WTC11 (cell line): ENCODE measurements around the gene PPP3R1. TPM values are rescaled to one million over a fixed set of nuclear protein-coding genes. Genes with fewer than 3 reads are reported as not detected.

Source experiments
- ATAC-seq: fragments of 200-7000 bp; cut with Tn5 transposase; 2 replicates; pipeline ENCODE4 v1.10.0; 2021; ENCODE audit warnings: mild to moderate bottlenecking, moderate library complexity
- CTCF ChIA-PET: fragments of 300-600 bp; sonication (Branson Sonifier 250); formaldehyde crosslinking; loops from one replicate; lab custom pipeline; 2021; ENCODE audit warnings: antibody characterized with exemption; lab: Charles Lee
- POLR2A ChIA-PET: fragments of 350-600 bp; sonication (Branson Sonifier 250); formaldehyde crosslinking; loops from one replicate; lab custom pipeline; 2021; ENCODE audit warnings: antibody characterized with exemption; lab: Charles Lee
- DNase-seq: peaks from one replicate; pipeline ENCODE4 v3.0.0; 2021; ENCODE audit warnings: low spot score
- H3K27ac Mint-ChIP-seq: 2 replicates; pipeline ENCODE4 v1.8.0; 2021; ENCODE audit warnings: mixed read lengths
- H3K27me3 Mint-ChIP-seq: 2 replicates; pipeline ENCODE4 v1.8.0; 2021; ENCODE audit warnings: low read depth, mild to moderate bottlenecking, moderate library complexity, mixed read lengths
- H3K36me3 Mint-ChIP-seq: 2 replicates; pipeline ENCODE4 v1.8.0; 2021; ENCODE audit warnings: mixed read lengths
- H3K4me1 Mint-ChIP-seq: 2 replicates; pipeline ENCODE4 v1.8.0; 2022; ENCODE audit warnings: mixed read lengths
- H3K4me3 Mint-ChIP-seq: 2 replicates; pipeline ENCODE4 v1.8.0; 2021; ENCODE audit warnings: mild to moderate bottlenecking, moderate library complexity, mixed read lengths
- H3K9me3 Mint-ChIP-seq: 2 replicates; pipeline ENCODE4 v1.8.0; 2021; ENCODE audit warnings: mixed read lengths
- AFF4 ChIP-seq: sonication (generic); formaldehyde crosslinking; IDR thresholded peaks from 2 replicates; pipeline ENCODE4 v1.8.1; 2023; ENCODE audit warnings: mild to moderate bottlenecking, missing genetic modification reagents, borderline replicate concordance
- CTCF ChIP-seq: fragments of 200-600 bp; IDR thresholded peaks from 2 replicates; pipeline ENCODE4 v1.8.0; 2022; ENCODE audit warnings: antibody characterized with exemption
- HMGA2 ChIP-seq: fragments of 250-450 bp; sonication (Bioruptor Pico); IDR thresholded peaks from 2 replicates; pipeline ENCODE4 v1.4.0; 2021; ENCODE audit warnings: mild to moderate bottlenecking, moderate library complexity
- MXD4 ChIP-seq: fragments of 250-450 bp; sonication (Bioruptor Pico); IDR thresholded peaks from 2 replicates; pipeline ENCODE4 v1.8.0; 2021; ENCODE audit warnings: mild to moderate bottlenecking, moderate library complexity, borderline replicate concordance
- MYBL2 ChIP-seq: sonication (generic); formaldehyde crosslinking; IDR thresholded peaks from 2 replicates; pipeline ENCODE4 v1.8.1; 2023; ENCODE audit warnings: mild to moderate bottlenecking, moderate library complexity, missing genetic modification reagents
- SOX15 ChIP-seq: fragments of 250-450 bp; sonication (Bioruptor Pico); IDR thresholded peaks from 2 replicates; pipeline ENCODE4 v1.9.0; 2021; ENCODE audit warnings: mild to moderate bottlenecking
- SP1 ChIP-seq: sonication (generic); formaldehyde crosslinking; conservative IDR thresholded peaks from 2 replicates; pipeline ENCODE4 v1.8.1; 2022; ENCODE audit warnings: missing genetic modification reagents
- TP53 ChIP-seq: sonication (generic); formaldehyde crosslinking; IDR thresholded peaks from 2 replicates; pipeline ENCODE4 v1.8.1; 2023; ENCODE audit warnings: mild to moderate bottlenecking, missing genetic modification reagents
- USF2 ChIP-seq: sonication (generic); formaldehyde crosslinking; IDR thresholded peaks from 2 replicates; pipeline ENCODE4 v1.8.1; 2023; ENCODE audit warnings: mild to moderate bottlenecking, missing genetic modification reagents, moderate library complexity
- ZBTB21 ChIP-seq: sonication (generic); formaldehyde crosslinking; IDR thresholded peaks from 2 replicates; pipeline ENCODE4 v1.8.1; 2023; ENCODE audit warnings: mild to moderate bottlenecking, missing genetic modification reagents, borderline replicate concordance
- total RNA-seq: library from RNA; stranded (reverse); gene quantifications from 3 replicates; pipeline ENCODE4 v1.2.3, GENCODE V29; 2021
- TF ChIP-seq, protein P1 (sequence below): sonication (generic); formaldehyde crosslinking; IDR thresholded peaks from 2 replicates; pipeline ENCODE4 v1.8.0; 2023; ENCODE audit warnings: missing genetic modification reagents, mild to moderate bottlenecking, borderline replicate concordance
- TF ChIP-seq, protein P2 (sequence below): sonication (generic); formaldehyde crosslinking; IDR thresholded peaks from 2 replicates; pipeline ENCODE4 v1.8.0; 2022; ENCODE audit warnings: mild to moderate bottlenecking, missing genetic modification reagents
- TF ChIP-seq, protein P3 (sequence below): sonication (generic); formaldehyde crosslinking; IDR thresholded peaks from 2 replicates; pipeline ENCODE4 v1.8.1; 2022; ENCODE audit warnings: missing genetic modification reagents, borderline replicate concordance

The PPP3R1 gene
- total RNA-seq, 1 experiment from 2014 or later: 61.4 TPM

DNA sequence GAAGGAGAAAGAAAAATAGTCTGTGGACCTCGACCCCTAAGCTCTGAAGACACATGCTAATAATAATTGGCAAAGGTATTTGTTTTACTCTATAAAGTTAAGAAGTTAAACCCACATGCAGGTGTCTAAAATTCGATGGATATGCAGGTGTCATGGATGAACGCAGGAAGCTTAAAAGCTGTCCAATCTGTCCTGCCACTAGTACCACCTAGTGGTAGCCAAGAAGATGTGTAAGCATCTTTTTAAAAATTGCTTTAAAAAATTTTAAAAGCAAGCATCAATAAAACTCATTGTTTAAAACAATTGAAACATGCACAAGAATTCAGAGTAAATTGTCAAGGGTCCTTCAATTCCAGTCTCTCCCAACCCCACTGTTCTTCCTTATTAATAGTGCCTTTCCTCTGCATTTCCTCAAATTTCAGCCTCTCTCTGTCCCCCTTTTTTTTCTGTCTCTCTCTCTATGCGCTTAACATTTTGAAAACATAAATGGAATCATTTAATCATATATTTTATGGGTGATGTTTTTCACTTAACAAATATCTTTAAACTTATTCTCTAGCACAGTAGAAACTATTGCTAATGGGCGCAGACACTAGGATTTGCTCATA, 30.6 kb upstream of the PPP3R1 start:
- ChIA-PET CTCF (interaction anchor here (0.6 to 3.0 kb wide), 11 partner anchors 9 to 161 kb away, joined by 3 to 27 read pairs (median 9); no protein-coding TSS in a partner anchor), POLR2A (no interaction called here)
- Mint-ChIP-seq H3K9me3 (no peaks in the 10 kb centered on the region), H3K27me3 (peaks cover 4% of the 10 kb centered on the region), H3K27ac (no peak overlapping the region), H3K4me1 (peaks cover 2% of the 10 kb centered on the region; the same call in 1 of the 2 replicates), H3K36me3 (no peaks in the 10 kb centered on the region), H3K4me3 (no peak overlapping the region)
- ATAC-seq (peak; percentile 52; the same call in 1 of the 2 replicates), DNase-seq (no peak)
- peak; percentile 17; the same call in 1 of the 2 replicates for TF ChIP-seq CTCF
- no peak for TF ChIP-seq MYBL2 (CRISPR knock-in tag)

GRCh38 chr2:68280796-68281195, 28.5 kb upstream of the PPP3R1 start:
- Mint-ChIP-seq H3K4me3 (no peak overlapping the region), H3K27me3 (peaks cover 4% of the 10 kb centered on the region), H3K36me3 (no peaks in the 10 kb centered on the region), H3K4me1 (no peaks in the 10 kb centered on the region), H3K9me3 (no peaks in the 10 kb centered on the region), H3K27ac (no peak overlapping the region)
- ChIA-PET POLR2A (no interaction called here), CTCF (interaction anchor here (1.4 to 2.4 kb wide), 3 partner anchors 13 to 159 kb away, joined by 4 to 7 read pairs (median 6); no protein-coding TSS in a partner anchor)
- TF ChIP-seq, protein P1, sequence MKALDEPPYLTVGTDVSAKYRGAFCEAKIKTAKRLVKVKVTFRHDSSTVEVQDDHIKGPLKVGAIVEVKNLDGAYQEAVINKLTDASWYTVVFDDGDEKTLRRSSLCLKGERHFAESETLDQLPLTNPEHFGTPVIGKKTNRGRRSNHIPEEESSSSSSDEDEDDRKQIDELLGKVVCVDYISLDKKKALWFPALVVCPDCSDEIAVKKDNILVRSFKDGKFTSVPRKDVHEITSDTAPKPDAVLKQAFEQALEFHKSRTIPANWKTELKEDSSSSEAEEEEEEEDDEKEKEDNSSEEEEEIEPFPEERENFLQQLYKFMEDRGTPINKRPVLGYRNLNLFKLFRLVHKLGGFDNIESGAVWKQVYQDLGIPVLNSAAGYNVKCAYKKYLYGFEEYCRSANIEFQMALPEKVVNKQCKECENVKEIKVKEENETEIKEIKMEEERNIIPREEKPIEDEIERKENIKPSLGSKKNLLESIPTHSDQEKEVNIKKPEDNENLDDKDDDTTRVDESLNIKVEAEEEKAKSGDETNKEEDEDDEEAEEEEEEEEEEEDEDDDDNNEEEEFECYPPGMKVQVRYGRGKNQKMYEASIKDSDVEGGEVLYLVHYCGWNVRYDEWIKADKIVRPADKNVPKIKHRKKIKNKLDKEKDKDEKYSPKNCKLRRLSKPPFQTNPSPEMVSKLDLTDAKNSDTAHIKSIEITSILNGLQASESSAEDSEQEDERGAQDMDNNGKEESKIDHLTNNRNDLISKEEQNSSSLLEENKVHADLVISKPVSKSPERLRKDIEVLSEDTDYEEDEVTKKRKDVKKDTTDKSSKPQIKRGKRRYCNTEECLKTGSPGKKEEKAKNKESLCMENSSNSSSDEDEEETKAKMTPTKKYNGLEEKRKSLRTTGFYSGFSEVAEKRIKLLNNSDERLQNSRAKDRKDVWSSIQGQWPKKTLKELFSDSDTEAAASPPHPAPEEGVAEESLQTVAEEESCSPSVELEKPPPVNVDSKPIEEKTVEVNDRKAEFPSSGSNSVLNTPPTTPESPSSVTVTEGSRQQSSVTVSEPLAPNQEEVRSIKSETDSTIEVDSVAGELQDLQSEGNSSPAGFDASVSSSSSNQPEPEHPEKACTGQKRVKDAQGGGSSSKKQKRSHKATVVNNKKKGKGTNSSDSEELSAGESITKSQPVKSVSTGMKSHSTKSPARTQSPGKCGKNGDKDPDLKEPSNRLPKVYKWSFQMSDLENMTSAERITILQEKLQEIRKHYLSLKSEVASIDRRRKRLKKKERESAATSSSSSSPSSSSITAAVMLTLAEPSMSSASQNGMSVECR (CRISPR knock-in tag): no peak
- TF ChIP-seq TP53: no peak
- TF ChIP-seq, protein P2, sequence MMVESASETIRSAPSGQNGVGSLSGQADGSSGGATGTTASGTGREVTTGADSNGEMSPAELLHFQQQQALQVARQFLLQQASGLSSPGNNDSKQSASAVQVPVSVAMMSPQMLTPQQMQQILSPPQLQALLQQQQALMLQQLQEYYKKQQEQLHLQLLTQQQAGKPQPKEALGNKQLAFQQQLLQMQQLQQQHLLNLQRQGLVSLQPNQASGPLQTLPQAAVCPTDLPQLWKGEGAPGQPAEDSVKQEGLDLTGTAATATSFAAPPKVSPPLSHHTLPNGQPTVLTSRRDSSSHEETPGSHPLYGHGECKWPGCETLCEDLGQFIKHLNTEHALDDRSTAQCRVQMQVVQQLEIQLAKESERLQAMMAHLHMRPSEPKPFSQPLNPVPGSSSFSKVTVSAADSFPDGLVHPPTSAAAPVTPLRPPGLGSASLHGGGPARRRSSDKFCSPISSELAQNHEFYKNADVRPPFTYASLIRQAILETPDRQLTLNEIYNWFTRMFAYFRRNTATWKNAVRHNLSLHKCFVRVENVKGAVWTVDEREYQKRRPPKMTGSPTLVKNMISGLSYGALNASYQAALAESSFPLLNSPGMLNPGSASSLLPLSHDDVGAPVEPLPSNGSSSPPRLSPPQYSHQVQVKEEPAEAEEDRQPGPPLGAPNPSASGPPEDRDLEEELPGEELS (CRISPR knock-in tag): no peak
- no peak for TF ChIP-seq MXD4 (CRISPR knock-in tag)
- no peak for ATAC-seq
- no peak for DNase-seq

DNA sequence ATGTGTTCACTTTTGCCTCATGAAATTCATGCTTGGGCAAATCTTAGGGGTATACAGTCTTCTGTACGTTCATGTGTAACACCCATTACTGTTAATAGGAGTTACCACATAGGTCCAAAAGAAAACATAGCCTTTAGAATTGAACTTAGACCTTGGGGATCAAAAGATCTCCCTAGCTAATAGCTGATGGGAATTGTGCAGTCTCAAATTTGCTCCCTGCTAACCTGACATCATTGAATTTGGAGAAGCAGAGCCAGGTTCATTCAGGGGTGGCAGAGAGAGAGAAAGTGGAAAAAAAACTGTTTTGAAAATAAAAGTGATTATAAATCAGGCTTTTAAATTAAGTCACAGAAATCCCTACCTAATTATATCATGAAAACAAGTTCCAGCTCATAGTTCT, 28.0 kb upstream of the PPP3R1 start:
- POLR2A ChIA-PET: no interaction called here
- H3K27ac Mint-ChIP-seq: no peak overlapping the region
- CTCF ChIA-PET: interaction anchor here (1.4 to 2.4 kb wide), 3 partner anchors 14 to 158 kb away, joined by 4 to 7 read pairs (median 6); no protein-coding TSS in a partner anchor

More for the DNA sequence above, 28.0 kb upstream of the PPP3R1 start:
- DNase-seq (no peak), ATAC-seq (no peak)
- H3K9me3 Mint-ChIP-seq: no peaks in the 10 kb centered on the region
- H3K4me3 Mint-ChIP-seq: no peak overlapping the region
- no peaks in the 10 kb centered on the region for H3K36me3 Mint-ChIP-seq
- TF ChIP-seq AFF4 (CRISPR knock-in tag) (no peak), ZBTB21 (CRISPR knock-in tag) (no peak), HMGA2 (CRISPR knock-in tag) (no peak), SOX15 (CRISPR knock-in tag) (no peak), SP1 (CRISPR knock-in tag) (no peak), USF2 (CRISPR knock-in tag) (no peak)
- TF ChIP-seq, protein P3, sequence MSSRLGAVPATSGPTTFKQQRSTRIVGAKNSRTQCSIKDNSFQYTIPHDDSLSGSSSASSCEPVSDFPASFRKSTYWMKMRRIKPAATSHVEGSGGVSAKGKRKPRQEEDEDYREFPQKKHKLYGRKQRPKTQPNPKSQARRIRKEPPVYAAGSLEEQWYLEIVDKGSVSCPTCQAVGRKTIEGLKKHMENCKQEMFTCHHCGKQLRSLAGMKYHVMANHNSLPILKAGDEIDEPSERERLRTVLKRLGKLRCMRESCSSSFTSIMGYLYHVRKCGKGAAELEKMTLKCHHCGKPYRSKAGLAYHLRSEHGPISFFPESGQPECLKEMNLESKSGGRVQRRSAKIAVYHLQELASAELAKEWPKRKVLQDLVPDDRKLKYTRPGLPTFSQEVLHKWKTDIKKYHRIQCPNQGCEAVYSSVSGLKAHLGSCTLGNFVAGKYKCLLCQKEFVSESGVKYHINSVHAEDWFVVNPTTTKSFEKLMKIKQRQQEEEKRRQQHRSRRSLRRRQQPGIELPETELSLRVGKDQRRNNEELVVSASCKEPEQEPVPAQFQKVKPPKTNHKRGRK: no peak
- H3K27me3 Mint-ChIP-seq: peaks cover 4% of the 10 kb centered on the region
- H3K4me1 Mint-ChIP-seq: no peaks in the 10 kb centered on the region
